Tracheal epithelial cell (primary cell): ENCODE results near the gene SLC13A3. TPM values are rescaled to one million over a fixed set of nuclear protein-coding genes. Genes with fewer than 3 reads are reported as not detected.

ENCODE experiments used
- total RNA-seq: library from RNA; depleted of rRNA; stranded (reverse); fragments of >200 nt; gene quantifications from 2 replicates; pipeline ENCODE4 v1.2.1, GENCODE V29; 2014

SLC13A3 gene, protein sequence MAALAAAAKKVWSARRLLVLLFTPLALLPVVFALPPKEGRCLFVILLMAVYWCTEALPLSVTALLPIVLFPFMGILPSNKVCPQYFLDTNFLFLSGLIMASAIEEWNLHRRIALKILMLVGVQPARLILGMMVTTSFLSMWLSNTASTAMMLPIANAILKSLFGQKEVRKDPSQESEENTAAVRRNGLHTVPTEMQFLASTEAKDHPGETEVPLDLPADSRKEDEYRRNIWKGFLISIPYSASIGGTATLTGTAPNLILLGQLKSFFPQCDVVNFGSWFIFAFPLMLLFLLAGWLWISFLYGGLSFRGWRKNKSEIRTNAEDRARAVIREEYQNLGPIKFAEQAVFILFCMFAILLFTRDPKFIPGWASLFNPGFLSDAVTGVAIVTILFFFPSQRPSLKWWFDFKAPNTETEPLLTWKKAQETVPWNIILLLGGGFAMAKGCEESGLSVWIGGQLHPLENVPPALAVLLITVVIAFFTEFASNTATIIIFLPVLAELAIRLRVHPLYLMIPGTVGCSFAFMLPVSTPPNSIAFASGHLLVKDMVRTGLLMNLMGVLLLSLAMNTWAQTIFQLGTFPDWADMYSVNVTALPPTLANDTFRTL
- 5.5 and 8.1 TPM in 2 replicates for total RNA-seq

DNA sequence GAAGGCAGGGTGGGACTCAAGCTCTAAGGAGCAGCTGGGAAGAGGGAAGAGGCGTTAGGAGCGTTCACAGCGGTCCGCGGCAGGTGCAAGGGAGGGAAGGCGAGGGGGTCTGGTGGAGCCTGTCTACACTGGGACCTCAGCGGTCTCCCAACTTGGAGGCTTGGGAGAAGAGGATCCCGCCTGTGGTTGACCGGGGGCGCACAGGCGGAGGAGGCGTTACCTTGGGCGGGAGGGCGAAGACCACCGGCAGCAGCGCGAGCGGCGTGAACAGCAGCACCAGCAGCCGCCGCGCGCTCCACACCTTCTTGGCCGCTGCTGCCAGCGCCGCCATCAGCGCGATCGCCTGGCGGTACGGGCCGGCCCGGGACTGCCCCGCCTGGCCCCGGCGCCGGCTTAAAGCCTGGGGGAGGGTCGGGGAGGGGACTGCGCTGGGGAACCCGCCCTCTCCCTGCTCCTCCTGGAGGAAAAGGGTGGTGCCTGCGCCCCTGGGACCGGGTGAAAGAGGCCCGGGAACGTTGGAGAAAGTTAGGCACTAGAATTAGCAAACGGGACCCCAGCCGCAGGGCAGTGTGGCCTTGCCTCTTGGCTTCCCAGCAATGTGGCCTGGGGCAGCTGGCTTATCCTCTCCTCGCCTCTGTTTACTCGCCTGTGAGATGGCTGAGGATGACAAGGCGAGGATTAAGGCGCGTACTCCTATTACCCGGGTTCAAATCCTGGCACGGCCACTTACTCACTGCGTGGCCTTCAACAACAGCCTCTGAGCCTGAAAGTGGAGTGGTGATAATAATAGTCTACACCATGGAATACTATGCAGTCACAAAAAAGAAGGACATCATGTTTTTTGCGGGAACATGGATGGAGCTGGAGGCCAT is at the start of gene SLC13A3:
TSS of gene SLC13A3 (minus strand) at position 369 of the 872 bp plus-strand sequence. CDS start at position 331, 38 bp downstream.

DNA sequence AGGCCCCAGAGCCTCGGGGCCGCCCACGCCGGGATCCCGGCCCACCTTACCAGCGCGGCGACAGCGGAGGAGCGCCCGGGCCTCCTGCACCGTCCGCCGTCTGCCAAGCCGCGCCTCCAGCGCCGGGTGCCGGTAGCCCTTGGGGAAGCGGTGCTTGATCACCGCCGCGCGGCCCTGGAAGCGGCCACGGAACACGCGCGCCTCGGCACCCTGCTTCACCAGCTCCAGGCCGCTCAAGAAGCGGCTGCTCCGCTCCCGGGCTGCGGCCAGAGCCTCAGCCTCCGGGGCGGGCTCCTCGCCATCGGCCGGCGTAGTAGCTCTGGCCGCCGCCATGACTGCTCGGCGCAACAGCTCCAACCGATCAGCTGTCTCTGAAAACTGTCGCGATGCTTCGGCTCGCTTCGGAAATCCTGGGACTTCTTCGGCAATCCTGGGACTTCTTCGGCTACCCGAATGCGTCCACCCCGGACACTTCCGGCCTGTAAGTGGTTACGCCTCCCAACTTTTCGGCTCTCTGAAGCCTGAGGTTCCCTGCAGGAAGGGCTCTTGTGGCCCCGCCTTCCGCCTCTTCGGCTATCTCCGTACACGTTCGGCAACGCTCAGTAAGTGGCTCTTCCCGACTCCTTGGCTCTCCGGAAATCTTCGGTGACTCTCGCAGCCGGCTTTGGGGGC is 38.0 kb upstream of the SLC13A3 start, which contains the start of gene TP53RK:
TSS of gene TP53RK (minus strand) at position 363 of the 672 bp plus-strand sequence. CDS start at position 333, 30 bp downstream.

DNA sequence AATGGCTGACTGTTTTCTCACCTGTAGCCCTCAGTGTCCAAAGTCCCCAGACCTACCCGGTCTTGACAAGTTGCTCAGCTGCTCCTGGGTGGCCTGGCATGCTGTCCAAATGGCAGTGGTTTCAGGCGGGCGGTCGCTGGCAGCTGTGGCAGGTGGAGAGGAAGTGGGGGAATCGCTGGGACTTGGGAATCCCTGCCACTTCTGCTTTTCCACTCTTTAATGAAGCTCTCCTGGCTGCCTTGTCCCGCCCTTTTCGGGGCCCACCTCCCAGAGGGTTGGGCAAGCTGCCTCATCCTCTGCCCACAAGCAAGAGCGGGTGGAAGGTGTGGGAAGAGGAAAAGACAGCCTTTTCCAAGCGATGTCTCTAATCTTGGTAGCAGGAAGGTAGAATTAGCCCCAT is 100.8 kb downstream of the SLC13A3 start, which contains the start of gene OCSTAMP:
TSS of gene OCSTAMP (minus strand) at position 194 of the 400 bp plus-strand sequence. CDS start at position 100, 94 bp downstream.

DNA sequence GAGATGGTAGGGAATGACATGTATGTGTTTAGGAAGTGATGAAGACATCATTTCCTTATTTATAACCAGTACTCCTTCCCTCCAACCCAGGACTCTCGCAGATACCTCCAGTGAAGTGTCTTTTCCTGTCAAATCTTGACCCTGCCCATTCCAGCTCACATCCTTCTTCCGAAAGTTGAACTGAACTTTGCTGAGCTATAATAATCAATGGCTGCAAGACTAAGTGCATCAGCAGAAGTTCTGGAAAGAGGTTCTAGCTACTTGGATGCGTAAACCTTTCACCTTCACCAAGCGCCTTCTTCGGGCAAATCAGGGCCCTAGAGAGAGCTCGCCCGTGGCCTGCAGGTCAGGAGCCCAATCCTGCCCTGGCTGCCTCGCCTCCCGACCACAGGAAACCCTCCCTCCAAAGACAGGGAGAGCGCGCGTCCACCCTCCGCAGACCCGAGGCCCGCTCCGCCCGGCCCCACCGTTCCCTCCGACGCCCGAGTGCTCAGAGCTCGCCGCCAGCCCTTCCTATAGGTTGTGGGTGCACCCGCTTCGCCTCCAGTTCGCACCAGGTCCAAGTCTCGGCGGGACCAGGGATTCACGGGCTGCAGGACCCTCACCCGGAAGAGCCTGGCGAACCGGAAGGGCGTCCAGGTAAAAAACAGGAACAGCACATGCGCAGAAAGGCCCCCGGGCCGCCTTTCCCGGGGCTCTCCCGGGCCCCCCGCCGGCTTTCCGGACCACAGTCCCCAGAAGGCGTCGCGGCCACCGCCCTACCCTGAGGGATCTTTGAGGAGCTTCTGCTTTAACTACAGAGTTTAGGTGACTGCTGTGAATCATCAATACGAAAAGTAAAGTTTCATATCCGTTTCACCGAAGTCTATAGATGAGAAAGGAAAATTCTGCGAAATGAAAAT is 138.1 kb downstream of the SLC13A3 start, which contains the start of gene ZNF334:
TSS of gene ZNF334 (minus strand) at position 617 of the 902 bp plus-strand sequence. CDS start 1,457 bp downstream, outside the sequence.

Other genes with a start within 250 kb of the SLC13A3 start
- 17.5 and 21.9 TPM in 2 replicates for gene ELMO2, start 244.8 kb downstream of the SLC13A3 start, total RNA-seq
- gene ZNF334, start 137.9 kb downstream of the SLC13A3 start, total RNA-seq = 1.2 and 2.6 TPM in 2 replicates
- not detected in 2 replicates for gene OCSTAMP, start 100.8 kb downstream of the SLC13A3 start, total RNA-seq
- 18.8 and 19.3 TPM in 2 replicates for gene TP53RK, start 38.0 kb upstream of the SLC13A3 start, total RNA-seq
- 11.8 and 19.0 TPM in 2 replicates for gene SLC2A10, start 58.2 kb upstream of the SLC13A3 start, total RNA-seq
- gene EYA2, start 243.4 kb upstream of the SLC13A3 start, total RNA-seq = 2.9 and 10.0 TPM in 2 replicates